Neural crest cell (in vitro differentiated cells): ENCODE results near the gene STAMBP. TPM values are rescaled to one million over a fixed set of nuclear protein-coding genes. Genes with fewer than 3 reads are reported as not detected.

Experiments used
- DNase-seq: peaks from one replicate; pipeline ENCODE4 v3.0.0; 2021; ENCODE audit warnings: low read depth, mixed read lengths, low spot score
- H3K27ac Mint-ChIP-seq: one replicate; pipeline ENCODE4 v1.8.0; 2021; ENCODE audit warnings: mild to moderate bottlenecking, mixed read lengths; ENCODE audit not compliant: unreplicated experiment
- H3K27me3 Mint-ChIP-seq: 2 replicates; pipeline ENCODE4 v1.8.0; 2021; ENCODE audit warnings: low read depth, mild to moderate bottlenecking, mixed read lengths
- H3K36me3 Mint-ChIP-seq: 2 replicates; pipeline ENCODE4 v1.8.0; 2021; ENCODE audit warnings: low read depth, mild to moderate bottlenecking, mixed read lengths
- H3K4me1 Mint-ChIP-seq: 2 replicates; pipeline ENCODE4 v1.8.0; 2021; ENCODE audit warnings: mixed read lengths
- H3K4me3 Mint-ChIP-seq: one replicate; pipeline ENCODE4 v1.8.0; 2021; ENCODE audit warnings: mild to moderate bottlenecking, mixed read lengths
- H3K9me3 Mint-ChIP-seq: 2 replicates; pipeline ENCODE4 v1.8.0; 2021; ENCODE audit warnings: mixed read lengths
- total RNA-seq: library from RNA; stranded (reverse); gene quantifications from 2 replicates; pipeline ENCODE4 v1.2.1, GENCODE V29; 2021
- TF ChIP-seq, protein P1 (sequence below): fragments of 200-600 bp; sonication (generic); conservative IDR thresholded peaks from 2 replicates; pipeline ENCODE4 v1.5.0; 2021; ENCODE audit warnings: antibody characterized with exemption, mild to moderate bottlenecking

The STAMBP gene
- total RNA-seq, 1 donor from 2014 or later, result 37.4 TPM

DNA sequence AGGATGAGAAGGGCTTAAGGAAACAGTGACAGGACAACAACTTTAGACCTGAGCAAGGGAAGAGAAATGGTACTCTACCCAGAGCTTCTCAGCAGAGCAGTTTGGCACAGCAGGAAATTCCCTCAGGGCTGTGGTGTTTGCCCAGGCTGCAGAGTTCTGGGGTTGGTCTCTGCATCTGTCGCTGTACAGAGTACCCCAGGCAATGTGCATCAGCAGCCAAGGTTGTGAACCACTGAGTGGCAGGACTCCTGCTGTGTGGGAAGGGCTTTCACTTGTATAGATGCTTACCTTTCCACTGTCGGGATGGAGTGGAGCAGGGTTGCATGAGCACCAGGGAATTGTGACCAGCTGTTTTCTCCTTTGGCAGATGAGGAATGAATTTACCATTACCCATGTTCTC is 21.2 kb downstream of the STAMBP start:
- DNase-seq, result no peak
- Mint-ChIP-seq H3K9me3 (no peaks in the 10 kb centered on the region), H3K27ac (no peak overlapping the region), H3K36me3 (peaks cover 9% of the 10 kb centered on the region), H3K4me3 (no peak overlapping the region), H3K4me1 (no peaks in the 10 kb centered on the region), H3K27me3 (no peaks in the 10 kb centered on the region)
- TF ChIP-seq, protein P1, sequence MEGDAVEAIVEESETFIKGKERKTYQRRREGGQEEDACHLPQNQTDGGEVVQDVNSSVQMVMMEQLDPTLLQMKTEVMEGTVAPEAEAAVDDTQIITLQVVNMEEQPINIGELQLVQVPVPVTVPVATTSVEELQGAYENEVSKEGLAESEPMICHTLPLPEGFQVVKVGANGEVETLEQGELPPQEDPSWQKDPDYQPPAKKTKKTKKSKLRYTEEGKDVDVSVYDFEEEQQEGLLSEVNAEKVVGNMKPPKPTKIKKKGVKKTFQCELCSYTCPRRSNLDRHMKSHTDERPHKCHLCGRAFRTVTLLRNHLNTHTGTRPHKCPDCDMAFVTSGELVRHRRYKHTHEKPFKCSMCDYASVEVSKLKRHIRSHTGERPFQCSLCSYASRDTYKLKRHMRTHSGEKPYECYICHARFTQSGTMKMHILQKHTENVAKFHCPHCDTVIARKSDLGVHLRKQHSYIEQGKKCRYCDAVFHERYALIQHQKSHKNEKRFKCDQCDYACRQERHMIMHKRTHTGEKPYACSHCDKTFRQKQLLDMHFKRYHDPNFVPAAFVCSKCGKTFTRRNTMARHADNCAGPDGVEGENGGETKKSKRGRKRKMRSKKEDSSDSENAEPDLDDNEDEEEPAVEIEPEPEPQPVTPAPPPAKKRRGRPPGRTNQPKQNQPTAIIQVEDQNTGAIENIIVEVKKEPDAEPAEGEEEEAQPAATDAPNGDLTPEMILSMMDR, result no peak

DNA sequence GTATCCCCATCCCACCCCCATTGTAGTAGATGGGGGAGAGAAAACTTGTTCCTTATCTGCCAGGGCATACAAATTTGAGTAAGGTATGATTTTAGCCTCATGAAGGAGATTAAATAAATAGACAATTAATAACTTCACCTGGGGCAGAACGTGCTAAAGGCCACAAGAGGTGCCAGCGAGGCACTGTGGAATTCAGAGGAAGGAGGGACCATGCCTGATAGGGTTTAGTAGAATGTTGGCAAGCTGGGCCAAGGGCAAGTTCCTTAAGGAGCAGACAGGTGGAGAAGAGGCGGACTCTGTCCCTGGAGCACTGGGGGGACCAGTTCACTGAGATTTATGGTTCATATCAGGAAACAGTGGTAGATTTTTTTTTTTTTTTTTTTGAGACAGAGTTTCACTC is 22.5 kb downstream of the STAMBP start:
- Mint-ChIP-seq H3K27ac (no peak overlapping the region), H3K4me3 (no peak overlapping the region), H3K9me3 (no peaks in the 10 kb centered on the region), H3K36me3 (peaks cover 12% of the 10 kb centered on the region), H3K4me1 (no peaks in the 10 kb centered on the region), H3K27me3 (no peaks in the 10 kb centered on the region)
- TF ChIP-seq, protein P1, result peak; percentile 48
- DNase-seq, result no peak

DNA sequence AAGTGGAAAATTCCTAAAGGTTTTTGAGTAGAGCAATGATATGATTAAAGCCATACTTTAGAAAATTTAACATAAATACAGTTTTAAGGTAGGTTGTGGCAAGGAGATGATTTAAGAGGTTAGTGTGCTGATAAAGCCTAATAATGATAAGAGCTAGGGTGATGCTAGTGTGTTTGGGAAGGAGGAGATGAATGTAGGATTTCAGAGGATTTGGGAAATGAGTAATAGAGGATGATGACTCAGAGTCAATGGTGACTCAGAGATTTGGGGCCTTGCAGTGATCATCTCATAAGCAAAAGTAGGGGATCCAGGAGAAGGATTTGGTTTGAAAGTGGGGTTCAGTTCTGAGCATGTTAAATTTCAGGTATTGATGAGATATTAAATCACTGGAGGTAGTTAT is 23.3 kb downstream of the STAMBP start:
- no peak overlapping the region for H3K4me3 Mint-ChIP-seq
- TF ChIP-seq, protein P1, result no peak
- no peaks in the 10 kb centered on the region for H3K27me3 Mint-ChIP-seq
- peaks cover 17% of the 10 kb centered on the region for H3K36me3 Mint-ChIP-seq
- DNase-seq, result no peak
- H3K9me3 Mint-ChIP-seq, result no peaks in the 10 kb centered on the region
- H3K27ac Mint-ChIP-seq, result no peak overlapping the region
- no peaks in the 10 kb centered on the region for H3K4me1 Mint-ChIP-seq

- Mint-ChIP-seq H3K9me3 (no peaks in the 10 kb centered on the region), H3K27me3 (no peaks in the 10 kb centered on the region), H3K4me3 (no peak overlapping the region), H3K4me1 (no peaks in the 10 kb centered on the region), H3K27ac (no peak overlapping the region), H3K36me3 (peaks cover 25% of the 10 kb centered on the region)
- TF ChIP-seq, protein P1, result no peak
- DNase-seq, result no peak
Observed at GRCh38 chr2:73855526-73855925, 26.8 kb downstream of the STAMBP start.

- Mint-ChIP-seq H3K27ac (no peak overlapping the region), H3K4me1 (no peaks in the 10 kb centered on the region), H3K27me3 (no peaks in the 10 kb centered on the region), H3K9me3 (no peaks in the 10 kb centered on the region), H3K36me3 (peaks cover 25% of the 10 kb centered on the region), H3K4me3 (no peak overlapping the region)
- DNase-seq, result no peak
- TF ChIP-seq, protein P1, result no peak
Observed at GRCh38 chr2:73856214-73856613, 27.5 kb downstream of the STAMBP start.
